Endodermal cell (in vitro differentiated cells): ENCODE measurements around the gene C17orf67. TPM values are rescaled to one million over a fixed set of nuclear protein-coding genes. Genes with fewer than 3 reads are reported as not detected.

Experiments used
- DNase-seq: peaks from one replicate; pipeline ENCODE4 v3.0.0-alpha.2; 2017
- H3K27ac ChIP-seq: 2 replicates; pipeline ENCODE4 v1.5.1; 2013; ENCODE audit warnings: mild to moderate bottlenecking, low read depth, low read length, moderate library complexity
- H3K27me3 ChIP-seq: 2 replicates; pipeline ENCODE4 v1.6.1; 2013; ENCODE audit warnings: mild to moderate bottlenecking, low read length, moderate library complexity; ENCODE audit not compliant: insufficient read depth, control insufficient read depth, poor library complexity, severe bottlenecking
- H3K36me3 ChIP-seq: 2 replicates; pipeline ENCODE4 v1.7.0; 2013; ENCODE audit warnings: mild to moderate bottlenecking, low read length, moderate library complexity; ENCODE audit not compliant: control insufficient read depth, insufficient read depth
- H3K4me1 ChIP-seq: one replicate; pipeline ENCODE4 v1.7.0; 2013; ENCODE audit warnings: low read length; ENCODE audit not compliant: control insufficient read depth, insufficient read depth
- H3K4me3 ChIP-seq: 2 replicates; pipeline ENCODE4 v1.5.1; 2013; ENCODE audit warnings: mild to moderate bottlenecking, low read length, moderate library complexity
- H3K9ac ChIP-seq: 2 replicates; pipeline ENCODE4 v1.6.1; 2013; ENCODE audit warnings: mild to moderate bottlenecking, low read length, moderate library complexity; ENCODE audit not compliant: poor library complexity, severe bottlenecking; ENCODE audit errors: extremely low read depth
- H3K9me3 ChIP-seq: 2 replicates; pipeline ENCODE4 v1.6.1; 2013; ENCODE audit warnings: mild to moderate bottlenecking, low read length, moderate library complexity; ENCODE audit not compliant: control insufficient read depth
- H3K27ac Mint-ChIP-seq: 2 replicates; pipeline ENCODE4 v1.8.0; 2020; ENCODE audit warnings: mixed read lengths
- H3K27me3 Mint-ChIP-seq: 2 replicates; pipeline ENCODE4 v1.8.0; 2021; ENCODE audit warnings: mild to moderate bottlenecking, mixed read lengths; ENCODE audit not compliant: insufficient read depth
- H3K36me3 Mint-ChIP-seq: 2 replicates; pipeline ENCODE4 v1.8.0; 2020; ENCODE audit warnings: low read depth, mixed read lengths
- H3K4me1 Mint-ChIP-seq: 2 replicates; pipeline ENCODE4 v1.8.0; 2020; ENCODE audit warnings: mixed read lengths
- H3K4me3 Mint-ChIP-seq: 2 replicates; pipeline ENCODE4 v1.8.0; 2020; ENCODE audit warnings: mild to moderate bottlenecking, moderate library complexity, mixed read lengths
- H3K9me3 Mint-ChIP-seq: 2 replicates; pipeline ENCODE4 v1.8.0; 2020; ENCODE audit warnings: mild to moderate bottlenecking, mixed read lengths
- CTCF ChIP-seq: fragments of 200-600 bp; sonication (generic); conservative IDR thresholded peaks from 2 replicates; pipeline ENCODE4 v1.5.0; 2021; ENCODE audit warnings: antibody characterized with exemption, mild to moderate bottlenecking
- WGBS, 2 experiments: methylation state at CpG; one replicate each; pipeline versions ENCODE4 v1.1.5 to v1.1.7; 2013; ENCODE audit warnings: missing lambda C conversion rate in 2 of 2, mixed read lengths in 1 of 2; ENCODE audit not compliant: insufficient coverage in 1 of 2, insufficient read length in 1 of 2; 5-methylcytosine and 5-hydroxymethylcytosine counted together
- total RNA-seq, 2 donors: library from RNA; stranded (reverse); fragmentation: NEBNext Ultra II Directional in 1 of 2; extraction: Animal tissue kit (Norgen Biotek cat#: 25700) in 1 of 2; gene quantifications; 2 replicates in 1 of 2; 3 replicates in 1 of 2; pipeline ENCODE4 v1.2.1, GENCODE V29; 2021

C17orf67 gene
- total RNA-seq, 2 donors from 2014 or later = 1.2 to 1.5 TPM

DNA sequence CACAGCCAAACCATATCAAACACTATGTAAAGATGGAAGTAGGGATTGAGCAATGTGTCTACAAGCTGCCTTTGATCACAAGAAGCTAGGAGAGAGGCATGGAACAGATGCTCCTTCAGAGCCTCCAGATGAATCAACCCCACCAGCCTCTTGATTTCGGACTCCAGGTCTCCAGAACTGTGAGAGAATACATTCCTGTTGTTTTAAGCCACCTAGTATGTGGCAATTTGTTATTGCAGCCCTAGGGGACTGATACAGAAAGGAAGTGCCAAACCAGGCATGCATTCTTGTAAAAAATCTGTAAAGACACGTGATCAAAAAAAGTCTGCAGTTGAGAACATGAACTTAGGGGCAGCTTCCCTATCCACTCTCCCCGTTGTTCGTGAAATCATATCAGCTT lies 91.1 kb downstream of the C17orf67 start:
- no peaks in the 10 kb centered on the region for H3K36me3 ChIP-seq
- no peaks in the 10 kb centered on the region for H3K4me1 ChIP-seq
- no peak overlapping the region for H3K27ac ChIP-seq
- no peak for TF ChIP-seq CTCF
- H3K4me1 Mint-ChIP-seq = peaks cover 5% of the 10 kb centered on the region
- H3K27me3 Mint-ChIP-seq = peaks cover 3% of the 10 kb centered on the region
- H3K27me3 ChIP-seq = no peaks in the 10 kb centered on the region
- no peak overlapping the region for H3K27ac Mint-ChIP-seq
- 91 to 92% methylated on average over 3 to 4 of the region's 4 CpGs for WGBS, 2 experiments
- no peak overlapping the region for H3K9ac ChIP-seq
- DNase-seq = no peak
- no peak overlapping the region for H3K4me3 ChIP-seq
- H3K9me3 ChIP-seq = no peaks in the 10 kb centered on the region
- H3K36me3 Mint-ChIP-seq = no peaks in the 10 kb centered on the region
- peaks cover 2% of the 10 kb centered on the region for H3K9me3 Mint-ChIP-seq
- H3K4me3 Mint-ChIP-seq = no peak overlapping the region

Other genes with a start within 250 kb of the C17orf67 start
- 1 to 10 TPM; 2.0 to 6.7 TPM for gene NOG, start 240.2 kb downstream of the C17orf67 start, total RNA-seq
- gene DGKE, start 231 bp upstream of the C17orf67 start, total RNA-seq = 1 to 10 TPM; 3.5 to 7.1 TPM
- 10 to 100 TPM; 18.8 to 21.3 TPM for gene TRIM25, start 80.1 kb upstream of the C17orf67 start, total RNA-seq
- 10 to 100 TPM; 18.2 to 19.2 TPM for gene COIL, start 127.1 kb upstream of the C17orf67 start, total RNA-seq
- 10 to 100 TPM; 28.5 to 30.8 TPM for gene SCPEP1, start 144.2 kb upstream of the C17orf67 start, total RNA-seq